ENCODE data around the gene ZMYND10. TPM values are rescaled to one million over a fixed set of nuclear protein-coding genes. Genes with fewer than 3 reads are reported as not detected.

ZMYND10 gene
- total RNA-seq, 4 donors from 2014 or later, result 3.0 TPM; not detected in 3

DNA sequence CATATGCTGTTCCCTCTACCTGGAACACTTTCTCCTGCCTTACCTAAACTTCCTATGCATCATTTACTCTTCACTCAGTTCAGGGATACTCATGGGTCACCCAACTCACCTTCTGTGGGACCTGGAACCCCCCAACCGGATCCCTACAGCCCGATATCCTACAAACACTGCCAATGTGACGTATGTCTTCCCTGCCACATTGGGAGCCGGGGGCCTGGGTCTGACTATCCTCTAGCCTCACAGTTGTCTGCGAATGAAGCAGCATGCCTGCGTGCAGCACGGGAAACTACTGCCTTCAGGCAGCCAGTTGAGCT lies 4.6 kb upstream of the ZMYND10 start:
- H3K4me1 ChIP-seq, result peaks cover 28 to 51% of the 10 kb centered on the region in 2 donors
- in situ Hi-C loops (cut with MboI; ENCODE audit: low sequenced_read_pairs in 4 of 4), result loop anchor here in 1 of 4 donors (25.0 kb wide), 1 partner anchor 187 kb away; no protein-coding TSS in a partner anchor
- peak overlapping the region; percentile 64 to 91 (median 76) for H3K4me3 ChIP-seq
- no peak for DNase-seq
- H3K27ac ChIP-seq, result peak overlapping the region; percentile 86 to 97 (median 90)
- no peak for ATAC-seq
- intact Hi-C loops (cut with DNase I; ENCODE audit: low total_unique reads), result loop anchor here (10.0 kb wide), 1 partner anchor 1045 kb away; the partner anchor contains the start of gene RBM15B
- H3K27me3 ChIP-seq, result no peaks in the 10 kb centered on the region
- H3K9me3 ChIP-seq, result no peaks in the 10 kb centered on the region
- TF ChIP-seq, protein P1, sequence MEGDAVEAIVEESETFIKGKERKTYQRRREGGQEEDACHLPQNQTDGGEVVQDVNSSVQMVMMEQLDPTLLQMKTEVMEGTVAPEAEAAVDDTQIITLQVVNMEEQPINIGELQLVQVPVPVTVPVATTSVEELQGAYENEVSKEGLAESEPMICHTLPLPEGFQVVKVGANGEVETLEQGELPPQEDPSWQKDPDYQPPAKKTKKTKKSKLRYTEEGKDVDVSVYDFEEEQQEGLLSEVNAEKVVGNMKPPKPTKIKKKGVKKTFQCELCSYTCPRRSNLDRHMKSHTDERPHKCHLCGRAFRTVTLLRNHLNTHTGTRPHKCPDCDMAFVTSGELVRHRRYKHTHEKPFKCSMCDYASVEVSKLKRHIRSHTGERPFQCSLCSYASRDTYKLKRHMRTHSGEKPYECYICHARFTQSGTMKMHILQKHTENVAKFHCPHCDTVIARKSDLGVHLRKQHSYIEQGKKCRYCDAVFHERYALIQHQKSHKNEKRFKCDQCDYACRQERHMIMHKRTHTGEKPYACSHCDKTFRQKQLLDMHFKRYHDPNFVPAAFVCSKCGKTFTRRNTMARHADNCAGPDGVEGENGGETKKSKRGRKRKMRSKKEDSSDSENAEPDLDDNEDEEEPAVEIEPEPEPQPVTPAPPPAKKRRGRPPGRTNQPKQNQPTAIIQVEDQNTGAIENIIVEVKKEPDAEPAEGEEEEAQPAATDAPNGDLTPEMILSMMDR (IDR thresholded peaks at IDR 0.05 in 4 of 5, conservative IDR thresholded peaks at IDR 0.05 in 1 of 5), result no peak
- no peak for TF ChIP-seq POLR2A (IDR thresholded peaks at IDR 0.05)
- H3K36me3 ChIP-seq, result peaks cover 0 to 33% of the 10 kb centered on the region in 2 donors

DNA sequence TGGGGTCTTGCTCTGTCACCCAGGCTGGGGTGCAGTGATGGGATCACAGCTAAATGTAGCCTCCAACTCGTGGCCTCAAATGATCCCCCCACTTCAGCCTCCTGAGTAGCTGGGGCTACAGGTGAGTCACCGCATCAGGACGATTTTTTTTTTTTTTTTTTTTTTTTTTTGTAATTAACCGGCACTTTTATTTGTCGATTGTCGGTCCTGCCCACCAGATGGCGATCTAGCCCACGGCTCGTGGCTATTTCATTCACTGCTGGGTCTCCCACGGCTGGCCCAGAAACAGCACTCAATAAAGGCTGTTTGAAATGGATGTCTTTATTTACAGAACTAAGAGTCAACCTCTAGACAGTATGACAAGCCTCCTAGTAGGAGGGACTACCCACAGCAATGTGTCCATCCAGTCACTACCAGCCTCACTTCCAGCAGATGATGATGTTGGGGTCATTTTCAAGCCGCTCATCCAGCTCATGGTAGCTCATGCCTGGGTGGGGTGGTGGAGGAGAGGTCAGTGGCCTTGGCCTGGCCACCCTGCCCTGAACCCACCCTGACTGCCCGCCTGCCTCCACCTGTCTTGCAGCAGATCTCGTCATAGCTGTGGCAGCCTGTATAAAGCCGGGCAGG lies 1.8 kb upstream of the ZMYND10 start:
- Histone ChIP-seq H3K9me3 (no peaks in the 10 kb centered on the region), H3K27me3 (no peaks in the 10 kb centered on the region), H3K36me3 (peaks cover 0 to 11% of the 10 kb centered on the region in 2 donors), H3K27ac (peak overlapping the region in 3 of 4 donors; percentile 7 to 14 (median 12)), H3K4me1 (peaks cover 23 to 45% of the 10 kb centered on the region in 2 donors), H3K4me3 (no peak overlapping the region)
- intact Hi-C loops (cut with DNase I; ENCODE audit: low total_unique reads), result loop anchor here (1.0 kb wide), 2 partner anchors 41 to 195 kb away; no protein-coding TSS in a partner anchor
- TF ChIP-seq, protein P1 (IDR thresholded peaks at IDR 0.05 in 4 of 5, conservative IDR thresholded peaks at IDR 0.05 in 1 of 5), result peak in 4 of 5 experiments; percentile 52 to 62 (median 58)
- TF ChIP-seq POLR2A (IDR thresholded peaks at IDR 0.05), result no peak
- ATAC-seq, result no peak
- DNase-seq, result peak in 1 of 2 donors; percentile 51
- in situ Hi-C loops (cut with MboI; ENCODE audit: low sequenced_read_pairs in 4 of 4), result loop anchor here in 3 of 4 donors (5.0 to 10.0 kb wide), 3 partner anchors 195 to 200 kb away; no protein-coding TSS in a partner anchor

GRCh38 chr3:50345008-50345407 lies 524 bp downstream of the ZMYND10 start:
- in situ Hi-C loops (cut with MboI; ENCODE audit: low sequenced_read_pairs in 4 of 4) (loop anchor here in 3 of 4 donors (5.0 to 10.0 kb wide), 3 partner anchors 197 to 202 kb away; no protein-coding TSS in a partner anchor), intact Hi-C loops (cut with DNase I; ENCODE audit: low total_unique reads) (no loop called here)
- Histone ChIP-seq H3K4me3 (no peak overlapping the region), H3K27me3 (no peaks in the 10 kb centered on the region), H3K27ac (no peak overlapping the region), H3K36me3 (peaks cover 0 to 11% of the 10 kb centered on the region in 2 donors), H3K4me1 (peaks cover 8 to 40% of the 10 kb centered on the region in 2 donors), H3K9me3 (no peaks in the 10 kb centered on the region)
- DNase-seq (no peak), ATAC-seq (no peak)
- TF ChIP-seq POLR2A (IDR thresholded peaks at IDR 0.05), result no peak
- TF ChIP-seq, protein P1 (IDR thresholded peaks at IDR 0.05 in 4 of 5, conservative IDR thresholded peaks at IDR 0.05 in 1 of 5), result no peak

- in situ Hi-C loops (cut with MboI; ENCODE audit: low sequenced_read_pairs in 4 of 4), result loop anchor here in 1 of 4 donors (10.0 kb wide), 1 partner anchor 202 kb away; no protein-coding TSS in a partner anchor
- no peak for ATAC-seq
These were observed 2.5 kb downstream of the ZMYND10 start for GRCh38 chr3:50342813-50343633.

More at GRCh38 chr3:50342813-50343633, 2.5 kb downstream of the ZMYND10 start:
- TF ChIP-seq, protein P1 (IDR thresholded peaks at IDR 0.05 in 4 of 5, conservative IDR thresholded peaks at IDR 0.05 in 1 of 5), result no peak
- no peak for TF ChIP-seq POLR2A (IDR thresholded peaks at IDR 0.05)
- no peak overlapping the region for H3K4me3 ChIP-seq
- H3K27me3 ChIP-seq, result no peaks in the 10 kb centered on the region
- H3K9me3 ChIP-seq, result no peaks in the 10 kb centered on the region
- H3K27ac ChIP-seq, result no peak overlapping the region
- peaks cover 6 to 40% of the 10 kb centered on the region in 2 donors for H3K4me1 ChIP-seq
- DNase-seq, result no peak
- intact Hi-C loops (cut with DNase I; ENCODE audit: low total_unique reads), result no loop called here
- H3K36me3 ChIP-seq, result no peaks in the 10 kb centered on the region

Data from gastrocnemius medialis (tissue), 4 donors.